ENCODE data around the gene FAM3A.
A peak's percentile ranks its signal among the peaks of the same experiment; 100 is the strongest.

DNA sequence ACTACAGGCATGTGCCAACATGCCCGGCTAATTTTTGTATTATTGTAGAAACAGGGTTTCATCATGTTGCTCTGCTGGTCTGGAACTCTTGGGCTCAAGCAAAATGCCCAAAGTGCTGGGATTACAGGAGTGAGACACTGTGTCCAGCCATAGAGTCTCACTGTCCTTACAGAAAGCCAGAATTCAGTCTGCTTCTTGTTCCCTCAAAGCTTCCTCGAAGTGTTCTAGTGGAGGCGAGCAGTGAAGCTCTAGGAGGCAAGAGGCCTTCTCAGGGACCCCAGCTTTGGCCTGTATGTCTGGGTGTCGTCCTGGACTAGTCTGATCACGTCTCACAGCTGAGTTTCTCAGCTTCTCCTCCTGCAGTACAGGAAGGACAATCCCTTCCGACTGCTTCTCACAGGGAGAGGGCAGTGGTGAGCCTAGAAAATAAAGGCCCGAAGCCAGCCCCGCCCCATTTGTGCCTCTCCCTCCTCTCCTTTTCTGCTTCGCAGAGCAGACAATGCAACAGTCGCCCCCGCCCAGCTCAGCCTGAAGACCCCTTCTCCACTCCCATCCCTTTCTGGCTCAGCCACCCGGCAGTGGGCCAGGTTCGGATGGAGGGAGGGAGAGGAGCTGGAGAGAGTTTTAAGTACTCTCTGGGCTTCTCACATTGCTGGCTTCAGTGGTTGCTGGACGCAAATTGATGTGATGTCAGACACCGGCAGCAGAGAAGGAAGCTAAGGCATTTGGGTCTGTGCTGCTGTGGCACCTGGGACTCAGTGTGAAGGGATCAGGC, 11.1 kb upstream of the FAM3A start:
- TF ChIP-seq, protein P1, sequence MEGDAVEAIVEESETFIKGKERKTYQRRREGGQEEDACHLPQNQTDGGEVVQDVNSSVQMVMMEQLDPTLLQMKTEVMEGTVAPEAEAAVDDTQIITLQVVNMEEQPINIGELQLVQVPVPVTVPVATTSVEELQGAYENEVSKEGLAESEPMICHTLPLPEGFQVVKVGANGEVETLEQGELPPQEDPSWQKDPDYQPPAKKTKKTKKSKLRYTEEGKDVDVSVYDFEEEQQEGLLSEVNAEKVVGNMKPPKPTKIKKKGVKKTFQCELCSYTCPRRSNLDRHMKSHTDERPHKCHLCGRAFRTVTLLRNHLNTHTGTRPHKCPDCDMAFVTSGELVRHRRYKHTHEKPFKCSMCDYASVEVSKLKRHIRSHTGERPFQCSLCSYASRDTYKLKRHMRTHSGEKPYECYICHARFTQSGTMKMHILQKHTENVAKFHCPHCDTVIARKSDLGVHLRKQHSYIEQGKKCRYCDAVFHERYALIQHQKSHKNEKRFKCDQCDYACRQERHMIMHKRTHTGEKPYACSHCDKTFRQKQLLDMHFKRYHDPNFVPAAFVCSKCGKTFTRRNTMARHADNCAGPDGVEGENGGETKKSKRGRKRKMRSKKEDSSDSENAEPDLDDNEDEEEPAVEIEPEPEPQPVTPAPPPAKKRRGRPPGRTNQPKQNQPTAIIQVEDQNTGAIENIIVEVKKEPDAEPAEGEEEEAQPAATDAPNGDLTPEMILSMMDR (conservative IDR thresholded peaks at IDR 0.05) = peak; percentile 61
- TF ChIP-seq EZH2 (IDR thresholded peaks at IDR 0.05; ENCODE audit: low read depth) = no peak

Data from PC-9 (cell line).